ENCODE data around the gene DCDC2.

Gene DCDC2

GRCh38 chr6:24355393-24355792, 2.5 kb downstream of the DCDC2 start:
- TF ChIP-seq CTCF (IDR thresholded peaks at IDR 0.05; ENCODE audit: control extremely low read depth, extremely low read depth, low read depth, missing control alignments): no peak
- DNase-seq (ENCODE audit: extremely low spot score): no peak
- ChIA-PET POLR2A (no interaction called here), CTCF (interaction anchor here (1.0 kb wide), 1 partner anchor 12 kb away, joined by 3 read pairs; no protein-coding TSS in a partner anchor)

- ChIA-PET POLR2A (no interaction called here), CTCF (interaction anchor here (0.8 to 1.3 kb wide), 2 partner anchors 10 to 29 kb away, joined by 3 to 5 read pairs; no protein-coding TSS in a partner anchor)
- TF ChIP-seq CTCF (IDR thresholded peaks at IDR 0.05; ENCODE audit: control extremely low read depth, extremely low read depth, low read depth, missing control alignments): no peak
- DNase-seq (ENCODE audit: extremely low spot score): no peak
Measured at GRCh38 chr6:24353861-24354260, 4.0 kb downstream of the DCDC2 start.

GRCh38 chr6:24352434-24352833, 5.4 kb downstream of the DCDC2 start:
- POLR2A ChIA-PET: no interaction called here
- TF ChIP-seq CTCF (IDR thresholded peaks at IDR 0.05; ENCODE audit: control extremely low read depth, extremely low read depth, low read depth, missing control alignments): no peak
- CTCF ChIA-PET: no interaction called here
- DNase-seq (ENCODE audit: extremely low spot score): no peak

- no peak for TF ChIP-seq CTCF (IDR thresholded peaks at IDR 0.05; ENCODE audit: control extremely low read depth, extremely low read depth, low read depth, missing control alignments)
- ChIA-PET CTCF (no interaction called here), POLR2A (no interaction called here)
- no peak for DNase-seq (ENCODE audit: extremely low spot score)
Measured at GRCh38 chr6:24344976-24345375, 12.9 kb downstream of the DCDC2 start.

- TF ChIP-seq CTCF (IDR thresholded peaks at IDR 0.05; ENCODE audit: control extremely low read depth, extremely low read depth, low read depth, missing control alignments): no peak
- POLR2A ChIA-PET: no interaction called here
- no peak for DNase-seq (ENCODE audit: extremely low spot score)
- CTCF ChIA-PET: no interaction called here
Measured at GRCh38 chr6:24340998-24341938, 16.6 kb downstream of the DCDC2 start.

- no peak for TF ChIP-seq CTCF (IDR thresholded peaks at IDR 0.05; ENCODE audit: control extremely low read depth, extremely low read depth, low read depth, missing control alignments)
- CTCF ChIA-PET: interaction anchor here (1.4 kb wide), 1 partner anchor 10 kb away, joined by 4 read pairs; no protein-coding TSS in a partner anchor
- no peak for DNase-seq (ENCODE audit: extremely low spot score)
- POLR2A ChIA-PET: no interaction called here
Measured at GRCh38 chr6:24339932-24340331, 17.9 kb downstream of the DCDC2 start.

Data from GM10248 (cell line).